ENCODE measurements around the gene C9.
"Not testable (repeated sequence)": the region's sequence is repeated elsewhere in the genome, so short reads cannot be mapped to it uniquely, and the experiment has no call there.

DNA sequence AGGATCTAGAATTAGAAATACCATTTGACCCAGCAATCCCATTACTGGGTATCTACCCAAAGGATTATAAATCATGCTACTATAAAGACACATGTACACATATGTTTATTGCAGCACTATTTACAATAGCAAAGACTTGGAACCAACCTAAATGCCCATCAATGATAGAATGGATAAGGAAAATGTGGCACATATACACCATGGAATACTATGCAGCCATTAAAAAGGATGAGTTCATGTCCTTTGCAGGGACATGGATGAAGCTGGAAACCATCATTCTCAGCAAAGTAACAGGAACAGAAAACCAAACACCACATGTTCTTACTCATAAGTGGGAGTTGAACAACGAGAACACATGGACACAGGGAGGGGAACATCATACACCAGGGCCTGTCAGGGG is 129.8 kb downstream of the C9 start:
- TF ChIP-seq, protein P1, sequence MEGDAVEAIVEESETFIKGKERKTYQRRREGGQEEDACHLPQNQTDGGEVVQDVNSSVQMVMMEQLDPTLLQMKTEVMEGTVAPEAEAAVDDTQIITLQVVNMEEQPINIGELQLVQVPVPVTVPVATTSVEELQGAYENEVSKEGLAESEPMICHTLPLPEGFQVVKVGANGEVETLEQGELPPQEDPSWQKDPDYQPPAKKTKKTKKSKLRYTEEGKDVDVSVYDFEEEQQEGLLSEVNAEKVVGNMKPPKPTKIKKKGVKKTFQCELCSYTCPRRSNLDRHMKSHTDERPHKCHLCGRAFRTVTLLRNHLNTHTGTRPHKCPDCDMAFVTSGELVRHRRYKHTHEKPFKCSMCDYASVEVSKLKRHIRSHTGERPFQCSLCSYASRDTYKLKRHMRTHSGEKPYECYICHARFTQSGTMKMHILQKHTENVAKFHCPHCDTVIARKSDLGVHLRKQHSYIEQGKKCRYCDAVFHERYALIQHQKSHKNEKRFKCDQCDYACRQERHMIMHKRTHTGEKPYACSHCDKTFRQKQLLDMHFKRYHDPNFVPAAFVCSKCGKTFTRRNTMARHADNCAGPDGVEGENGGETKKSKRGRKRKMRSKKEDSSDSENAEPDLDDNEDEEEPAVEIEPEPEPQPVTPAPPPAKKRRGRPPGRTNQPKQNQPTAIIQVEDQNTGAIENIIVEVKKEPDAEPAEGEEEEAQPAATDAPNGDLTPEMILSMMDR (IDR thresholded peaks at IDR 0.05), result not testable (repeated sequence)
- not testable (repeated sequence) for TF ChIP-seq EP300 (IDR thresholded peaks at IDR 0.05; ENCODE audit: low read depth); POLR2AphosphoS5 (IDR thresholded peaks at IDR 0.05); POLR2A (IDR thresholded peaks at IDR 0.05)

Measured in transverse colon (tissue), 4 donors.